Measurements from ENCODE around the gene STXBP1.

Gene STXBP1

GRCh38 chr9:127693697-127694096, 81.6 kb downstream of the STXBP1 start:
- no peak for DNase-seq

- peak; percentile 70 for DNase-seq
Measured at GRCh38 chr9:127694890-127695720, 83.0 kb downstream of the STXBP1 start.

GRCh38 chr9:127697575-127697974, 85.5 kb downstream of the STXBP1 start:
- no peak for DNase-seq

GRCh38 chr9:127698386-127698785, 86.3 kb downstream of the STXBP1 start:
- no peak for DNase-seq

GRCh38 chr9:127698985-127699670, 87.1 kb downstream of the STXBP1 start:
- peak; percentile 96 for DNase-seq

GRCh38 chr9:127700140-127700539, 88.1 kb downstream of the STXBP1 start:
- no peak for DNase-seq

GRCh38 chr9:127700594-127701255, 88.6 kb downstream of the STXBP1 start:
- no peak for DNase-seq

- DNase-seq = no peak
Measured at GRCh38 chr9:127703289-127703946, 91.3 kb downstream of the STXBP1 start.

- no peak for DNase-seq
Measured at GRCh38 chr9:127705577-127706379, 93.7 kb downstream of the STXBP1 start.

GRCh38 chr9:127706836-127707241, 94.8 kb downstream of the STXBP1 start, which contains the start of gene CFAP157:
CFAP157 (plus strand) TSS chr9:127706988; CDS start chr9:127707032, 44 bp downstream.
- no peak for DNase-seq

- DNase-seq = no peak
Measured at GRCh38 chr9:127707766-127708165, 95.7 kb downstream of the STXBP1 start.

GRCh38 chr9:127708952-127709587, 97.0 kb downstream of the STXBP1 start:
- no peak for DNase-seq

- DNase-seq = no peak
Measured at GRCh38 chr9:127710204-127710783, 98.2 kb downstream of the STXBP1 start.

GRCh38 chr9:127711226-127711701, 99.2 kb downstream of the STXBP1 start:
- DNase-seq = no peak

- no peak for DNase-seq
Measured at GRCh38 chr9:127711831-127712274, 99.8 kb downstream of the STXBP1 start.

GRCh38 chr9:127712371-127712770, 100.3 kb downstream of the STXBP1 start:
- DNase-seq = no peak

- no peak for DNase-seq
Measured at GRCh38 chr9:127712867-127713266, 100.8 kb downstream of the STXBP1 start.

- DNase-seq = no peak
Measured at GRCh38 chr9:127714020-127714750, 102.1 kb downstream of the STXBP1 start.

GRCh38 chr9:127714951-127715469, 102.9 kb downstream of the STXBP1 start:
- no peak for DNase-seq

Measured in fibroblast of skin of abdomen (primary cell).